Stimulated activated CD4-positive, alpha-beta T cell treated with anti-CD3 and anti-CD28 coated beads, Interleukin-4, amount 100 ng/mL, for 24 hours (primary cell): ENCODE data around the gene RANBP17.
"Not testable (repeated sequence)": the region's sequence is repeated elsewhere in the genome, so short reads cannot be mapped to it uniquely, and the experiment has no call there.

ENCODE experiments used
- DNase-seq: peaks from one replicate; pipeline ENCODE4 v3.0.0-alpha.2; 2020

RANBP17 gene

GRCh38 chr5:170861917-170862766 is at the start of gene RANBP17:
TSS of gene RANBP17 (plus strand) at chr5:170862018.
- no peak for DNase-seq

GRCh38 chr5:170813231-170813630 is 48.6 kb upstream of the RANBP17 start:
- DNase-seq = no peak

GRCh38 chr5:170817195-170817594 is 44.6 kb upstream of the RANBP17 start:
- DNase-seq = no peak

GRCh38 chr5:170818232-170818631 is 43.6 kb upstream of the RANBP17 start:
- no peak for DNase-seq

GRCh38 chr5:170819824-170820223 is 42.0 kb upstream of the RANBP17 start:
- DNase-seq = no peak

GRCh38 chr5:170821257-170821800 is 40.5 kb upstream of the RANBP17 start:
- DNase-seq = no peak

- no peak for DNase-seq
Observed at GRCh38 chr5:170826117-170826516, 35.7 kb upstream of the RANBP17 start.

- DNase-seq = no peak
Observed at GRCh38 chr5:170832241-170832640, 29.6 kb upstream of the RANBP17 start.

GRCh38 chr5:170833981-170834380 is 27.8 kb upstream of the RANBP17 start:
- DNase-seq = not testable (repeated sequence)

- DNase-seq = no peak
Observed at GRCh38 chr5:170836226-170836625, 25.6 kb upstream of the RANBP17 start.

- no peak for DNase-seq
Observed at GRCh38 chr5:170843870-170844269, 17.9 kb upstream of the RANBP17 start.

GRCh38 chr5:170844651-170845050 is 17.2 kb upstream of the RANBP17 start:
- DNase-seq = no peak

GRCh38 chr5:170846416-170846815 is 15.4 kb upstream of the RANBP17 start:
- no peak for DNase-seq

- DNase-seq = no peak
Observed at GRCh38 chr5:170846846-170847245, 15.0 kb upstream of the RANBP17 start.

GRCh38 chr5:170848033-170848432 is 13.8 kb upstream of the RANBP17 start:
- DNase-seq = no peak

- DNase-seq = no peak
Observed at GRCh38 chr5:170849374-170849773, 12.4 kb upstream of the RANBP17 start.

GRCh38 chr5:170854566-170854965 is 7.3 kb upstream of the RANBP17 start:
- no peak for DNase-seq

- no peak for DNase-seq
Observed at GRCh38 chr5:170857066-170857465, 4.8 kb upstream of the RANBP17 start.

GRCh38 chr5:170860415-170860814 is 1.4 kb upstream of the RANBP17 start:
- no peak for DNase-seq

GRCh38 chr5:170860818-170861666 is 776 bp upstream of the RANBP17 start:
- DNase-seq = no peak

GRCh38 chr5:170861667-170861916 is 226 bp upstream of the RANBP17 start:
- DNase-seq = no peak

GRCh38 chr5:170863646-170864045 is 1.8 kb downstream of the RANBP17 start:
- DNase-seq = no peak

- no peak for DNase-seq
Observed at GRCh38 chr5:170865622-170866021, 3.8 kb downstream of the RANBP17 start.

GRCh38 chr5:170867825-170868224 is 6.0 kb downstream of the RANBP17 start:
- no peak for DNase-seq
